GM18858 (cell line): ENCODE measurements around the gene TRMT61A.
"Not testable (repeated sequence)": the region's sequence is repeated elsewhere in the genome, so short reads cannot be mapped to it uniquely, and the experiment has no call there.

Experiments used
- ATAC-seq: cut with Tn5 transposase; IDR thresholded peaks from one replicate; pipeline ENCODE4 v1.9.1; 2021; ENCODE audit not compliant: unreplicated experiment

TRMT61A gene

DNA sequence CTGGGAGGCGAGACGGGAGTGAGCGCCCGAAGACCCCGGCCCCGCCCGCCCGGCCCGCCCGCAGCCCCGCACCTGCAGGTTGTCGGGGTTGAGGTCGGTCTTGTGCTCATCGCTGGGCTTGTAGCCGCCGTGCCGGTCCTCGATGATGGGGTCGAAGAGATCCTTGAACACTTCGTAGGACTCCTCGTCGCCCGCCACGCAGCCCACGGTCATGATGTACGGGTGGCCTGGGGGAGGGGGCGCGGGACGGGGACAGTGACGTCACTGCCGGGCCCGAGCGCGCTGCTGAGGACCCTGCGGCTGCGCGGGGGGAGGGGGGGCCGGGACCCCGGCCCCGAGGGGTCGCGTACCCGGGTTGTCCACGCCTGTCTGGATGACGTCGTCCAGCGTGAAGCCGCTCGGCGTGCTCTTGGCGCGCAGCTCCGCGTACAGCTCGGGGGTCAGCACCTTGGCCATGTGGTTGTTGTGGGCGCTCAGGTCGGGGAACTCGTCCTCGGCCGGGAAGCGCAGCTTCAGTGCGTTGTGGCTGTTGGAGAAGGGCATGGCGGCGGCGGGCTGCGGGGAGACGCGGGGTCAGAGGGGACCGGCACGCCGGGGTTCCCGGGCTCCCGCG, 6.9 kb upstream of the TRMT61A start:
- ATAC-seq: no peak

DNA sequence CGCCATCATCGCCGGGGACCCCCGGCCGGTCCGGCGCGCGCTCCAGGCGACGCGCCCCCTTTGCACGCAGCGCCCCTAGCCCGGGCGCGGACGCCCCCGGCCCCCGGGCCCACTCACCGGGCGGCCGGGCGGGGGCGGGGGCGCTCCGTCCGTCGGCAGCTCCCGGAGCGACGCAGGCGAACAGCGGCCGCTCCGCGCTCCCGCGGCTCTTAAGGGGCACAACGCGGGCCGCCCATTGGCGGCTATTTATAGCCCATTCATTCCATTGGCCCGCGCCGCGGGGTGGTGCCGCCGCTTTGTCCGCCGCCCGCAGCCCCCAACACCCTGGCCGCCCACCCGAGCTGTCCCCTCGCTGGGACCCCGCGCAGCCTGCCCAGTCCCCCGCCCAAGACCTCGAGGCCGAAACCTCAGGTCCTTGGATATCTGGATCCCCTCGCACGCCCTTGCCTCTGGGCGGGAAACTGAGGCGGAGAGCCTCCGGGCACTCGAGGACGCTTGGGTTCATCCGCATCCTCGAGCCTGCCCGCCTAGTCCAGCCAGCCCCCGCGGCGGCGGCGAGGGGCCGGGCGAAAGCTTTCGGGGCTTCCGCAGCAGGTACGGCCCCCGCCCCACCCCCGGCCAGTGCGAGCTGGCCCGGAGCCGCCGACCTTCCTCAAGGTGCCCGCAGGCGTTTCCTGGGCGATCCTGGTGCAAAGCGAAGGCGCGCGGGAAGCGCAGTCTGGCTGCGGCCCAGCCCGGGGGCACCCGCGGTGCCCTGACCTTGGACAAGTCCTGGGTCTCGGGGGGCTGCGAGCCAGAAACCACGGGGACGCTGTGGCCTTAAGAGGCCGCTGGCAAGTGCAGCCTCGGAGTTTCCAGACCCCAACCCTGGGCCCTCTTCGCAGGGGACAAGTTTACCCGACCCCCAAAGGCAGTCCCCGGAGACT, 6.1 kb upstream of the TRMT61A start, which contains the start of gene CKB:
TSS of gene CKB (minus strand) at position 182 of the 926 bp plus-strand sequence. CDS start 337 bp downstream, outside the sequence.
- ATAC-seq: no peak

DNA sequence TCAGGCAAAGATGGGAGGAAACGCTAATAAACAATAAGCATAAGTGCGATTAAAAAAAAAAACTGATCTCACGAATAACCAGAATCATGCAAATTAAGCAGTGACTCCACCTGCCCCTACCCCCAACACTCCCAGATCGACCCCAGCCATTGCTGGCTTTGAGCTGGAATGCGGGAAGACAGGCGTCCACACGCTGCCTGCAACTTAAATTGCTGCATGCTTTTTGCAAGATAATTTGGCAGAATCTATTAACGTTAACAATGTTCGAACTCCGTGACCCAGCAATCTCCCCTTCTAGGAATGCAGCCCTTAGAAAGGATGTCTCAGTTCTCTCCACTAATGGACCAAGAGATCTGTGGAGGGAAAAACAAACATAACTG, 5.4 kb upstream of the TRMT61A start:
- no peak for ATAC-seq

DNA sequence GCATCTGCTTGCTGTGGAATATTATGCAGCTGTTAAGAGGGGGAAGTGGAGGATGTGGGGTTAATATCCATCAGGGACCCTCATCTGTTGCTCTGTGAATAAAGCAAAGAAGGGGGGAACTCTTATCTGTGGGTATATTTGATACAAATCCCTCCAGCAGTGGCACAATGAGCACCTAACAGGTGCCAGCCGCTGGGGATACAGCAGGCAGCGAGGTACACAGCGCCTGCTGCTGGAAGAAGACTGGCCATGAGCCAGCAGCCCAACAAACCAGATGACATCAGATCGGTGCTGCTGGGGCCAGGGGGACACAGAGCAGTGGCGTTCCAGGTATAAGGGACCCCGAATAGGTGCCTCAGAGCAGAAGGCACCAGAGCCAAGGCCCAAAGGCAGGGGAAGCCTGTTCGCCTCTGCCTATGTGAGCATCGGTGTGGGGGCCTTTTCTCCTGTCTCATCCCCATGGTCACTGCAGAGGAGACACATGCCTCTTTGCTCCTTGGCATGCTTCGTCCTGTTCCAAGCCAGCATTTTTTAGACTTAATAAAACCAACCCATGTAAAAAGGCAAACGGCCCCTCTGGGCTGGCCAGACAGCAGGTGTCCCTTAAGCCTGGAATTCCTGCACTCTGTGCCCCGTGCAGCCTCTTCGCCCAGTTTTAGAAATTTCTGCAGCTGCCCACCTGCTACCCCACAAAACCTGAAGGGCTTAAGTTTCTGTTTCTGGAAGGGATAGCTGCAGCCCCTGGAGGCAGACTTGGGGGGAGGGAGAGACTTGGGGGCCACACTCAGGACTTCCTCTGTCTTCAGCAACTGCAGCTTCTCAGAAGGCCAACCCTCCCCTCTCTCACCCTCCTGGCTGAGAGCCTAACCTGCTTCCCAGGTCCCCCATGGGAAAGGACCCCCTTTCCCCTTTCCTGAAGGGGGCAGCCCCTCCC, 4.7 kb upstream of the TRMT61A start:
- ATAC-seq: no peak

DNA sequence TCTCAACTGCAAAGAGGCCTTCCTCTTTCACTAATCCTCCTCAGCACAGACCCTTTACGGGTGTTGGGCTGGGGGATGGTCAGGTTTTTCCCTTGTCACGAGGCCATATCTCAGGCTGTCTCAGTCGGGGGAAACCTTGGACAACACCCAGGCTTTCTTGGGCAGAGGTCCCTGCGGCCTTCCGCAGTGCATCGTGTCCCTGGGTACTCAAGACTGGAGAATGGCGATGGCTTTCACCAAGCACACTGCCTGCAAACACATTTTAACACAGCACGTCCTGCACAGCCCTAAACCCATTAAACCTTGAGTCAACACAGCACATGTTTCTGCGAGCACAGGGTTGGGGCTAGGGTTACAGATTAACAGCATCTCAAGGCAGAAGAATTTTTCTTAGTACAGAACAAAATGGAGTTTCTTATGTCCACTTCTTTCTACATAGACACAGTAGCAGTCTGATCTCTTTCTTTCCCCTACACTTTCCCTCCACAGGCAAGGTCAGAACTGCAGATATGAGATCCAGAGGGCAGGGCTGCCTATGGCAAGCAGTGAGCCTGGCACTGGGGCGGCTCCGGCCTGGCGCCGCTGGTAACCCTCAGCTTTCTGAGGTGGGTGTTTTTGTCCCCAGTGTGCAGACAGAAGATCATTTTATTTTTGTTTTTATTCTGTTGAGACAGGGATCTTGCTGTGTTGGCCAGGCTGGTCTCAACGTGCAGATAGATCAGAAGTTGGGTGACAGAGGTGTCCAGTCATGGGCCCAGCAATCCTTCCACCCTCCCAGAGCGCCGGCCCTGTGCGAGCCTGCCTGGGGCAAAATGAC, 3.4 kb upstream of the TRMT61A start:
- not testable (repeated sequence) for ATAC-seq

DNA sequence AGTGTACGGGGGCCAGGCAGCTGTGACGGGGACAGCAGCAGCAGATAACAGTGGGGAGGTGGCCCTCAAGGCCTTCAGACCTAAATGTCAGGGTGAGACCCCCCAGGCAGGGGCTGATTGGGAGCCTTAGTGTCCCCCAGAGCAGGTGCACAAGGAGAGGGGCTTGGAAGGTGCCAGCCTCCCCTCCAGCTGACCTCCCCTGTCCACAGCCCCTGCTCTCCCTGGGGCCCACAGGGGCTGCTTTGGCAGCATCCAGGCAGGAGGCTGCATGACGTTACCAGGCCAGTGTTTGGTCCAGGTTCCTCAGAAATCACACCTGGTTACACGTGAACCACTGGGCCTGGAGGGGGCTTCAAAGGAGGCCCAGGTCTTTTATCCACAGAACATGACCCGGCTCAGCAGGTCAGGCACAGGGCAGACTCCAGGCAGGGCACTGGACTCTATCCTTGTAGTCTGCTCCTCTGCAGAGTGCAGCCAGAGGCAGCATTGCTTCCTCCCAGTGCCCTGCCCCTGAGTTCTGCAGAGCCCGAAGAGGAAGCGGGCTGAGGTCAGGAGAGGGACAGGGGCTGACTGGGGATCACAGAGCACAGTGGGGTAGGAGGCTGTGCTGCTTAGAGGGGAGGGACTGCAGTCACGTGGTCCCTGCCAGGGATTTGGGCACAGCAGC, 2.6 kb upstream of the TRMT61A start:
- ATAC-seq: no peak

DNA sequence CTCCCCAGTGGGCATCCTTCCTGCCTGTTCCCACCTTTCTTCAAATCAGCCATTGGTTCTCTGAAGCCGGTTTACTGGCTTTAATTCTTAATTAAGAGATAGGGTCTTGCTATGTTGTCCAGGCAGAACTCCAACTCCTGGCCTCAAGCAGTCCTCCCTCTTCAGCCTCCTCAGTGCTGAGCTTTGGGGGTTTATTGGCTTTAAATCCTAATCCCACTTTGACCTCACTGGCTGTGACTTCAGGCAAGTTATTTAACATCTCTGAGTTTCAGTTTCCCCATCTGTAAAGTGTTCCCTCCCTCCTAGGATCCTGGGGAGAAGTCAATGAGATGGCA, 2.1 kb upstream of the TRMT61A start:
- no peak for ATAC-seq

DNA sequence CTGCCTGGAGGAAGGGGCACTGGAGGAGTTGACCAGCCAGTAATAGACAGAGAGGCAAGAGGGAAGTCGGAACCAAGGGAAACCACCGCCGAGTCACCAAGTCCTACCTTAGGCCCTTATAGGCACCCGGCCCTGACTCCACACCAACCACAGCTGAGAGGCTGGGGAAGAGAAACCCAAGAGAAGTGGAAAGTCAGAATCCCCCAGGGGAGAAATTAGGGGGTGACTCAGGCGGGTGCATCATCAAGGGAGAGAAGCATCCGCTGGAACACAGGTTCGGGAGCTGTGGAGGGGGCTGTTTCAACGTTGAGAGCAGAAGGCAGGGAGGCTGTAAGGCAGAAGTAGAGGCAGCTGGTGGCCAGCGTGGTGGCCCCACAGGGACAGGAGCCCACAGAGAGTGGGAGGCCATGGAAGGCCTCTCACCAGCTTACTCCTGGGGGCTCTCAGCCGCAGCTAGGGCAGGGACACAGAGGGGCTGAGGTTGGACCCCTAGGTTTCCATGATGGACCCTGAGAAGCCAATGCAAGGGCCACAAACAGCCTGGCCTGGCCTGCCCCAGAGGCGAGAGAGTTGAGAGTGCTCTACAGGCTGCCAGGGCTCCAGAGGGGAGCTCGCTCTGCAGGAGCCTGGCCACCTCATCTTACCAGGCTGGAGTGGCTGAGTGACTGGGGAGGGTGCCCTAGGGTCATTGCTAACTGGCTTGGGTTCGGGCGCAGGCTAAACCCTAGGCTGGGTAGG, 1.4 kb upstream of the TRMT61A start:
- peak; percentile 41 for ATAC-seq

DNA sequence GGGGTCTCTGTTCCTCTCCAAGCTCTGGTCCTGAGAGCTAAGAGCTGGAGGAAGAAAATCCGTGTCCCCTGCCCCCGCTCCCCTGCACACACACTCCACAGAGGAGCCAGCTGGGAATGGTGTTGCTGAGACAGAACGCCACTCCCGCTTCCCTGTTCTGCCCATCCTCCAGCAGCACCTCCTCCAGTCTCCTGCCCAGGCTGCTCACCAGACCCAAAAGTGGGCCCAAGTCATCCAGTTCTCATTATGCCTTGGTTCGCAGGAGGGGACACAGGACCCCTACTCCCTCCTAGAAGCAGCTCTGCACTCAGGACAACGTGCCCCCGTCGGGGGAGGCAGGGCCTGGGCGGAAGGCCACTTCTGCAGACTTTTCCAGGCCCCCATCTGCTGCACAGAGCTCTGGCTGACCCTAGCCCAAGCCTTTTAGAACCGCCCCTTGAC, 830 bp upstream of the TRMT61A start:
- ATAC-seq: no peak

DNA sequence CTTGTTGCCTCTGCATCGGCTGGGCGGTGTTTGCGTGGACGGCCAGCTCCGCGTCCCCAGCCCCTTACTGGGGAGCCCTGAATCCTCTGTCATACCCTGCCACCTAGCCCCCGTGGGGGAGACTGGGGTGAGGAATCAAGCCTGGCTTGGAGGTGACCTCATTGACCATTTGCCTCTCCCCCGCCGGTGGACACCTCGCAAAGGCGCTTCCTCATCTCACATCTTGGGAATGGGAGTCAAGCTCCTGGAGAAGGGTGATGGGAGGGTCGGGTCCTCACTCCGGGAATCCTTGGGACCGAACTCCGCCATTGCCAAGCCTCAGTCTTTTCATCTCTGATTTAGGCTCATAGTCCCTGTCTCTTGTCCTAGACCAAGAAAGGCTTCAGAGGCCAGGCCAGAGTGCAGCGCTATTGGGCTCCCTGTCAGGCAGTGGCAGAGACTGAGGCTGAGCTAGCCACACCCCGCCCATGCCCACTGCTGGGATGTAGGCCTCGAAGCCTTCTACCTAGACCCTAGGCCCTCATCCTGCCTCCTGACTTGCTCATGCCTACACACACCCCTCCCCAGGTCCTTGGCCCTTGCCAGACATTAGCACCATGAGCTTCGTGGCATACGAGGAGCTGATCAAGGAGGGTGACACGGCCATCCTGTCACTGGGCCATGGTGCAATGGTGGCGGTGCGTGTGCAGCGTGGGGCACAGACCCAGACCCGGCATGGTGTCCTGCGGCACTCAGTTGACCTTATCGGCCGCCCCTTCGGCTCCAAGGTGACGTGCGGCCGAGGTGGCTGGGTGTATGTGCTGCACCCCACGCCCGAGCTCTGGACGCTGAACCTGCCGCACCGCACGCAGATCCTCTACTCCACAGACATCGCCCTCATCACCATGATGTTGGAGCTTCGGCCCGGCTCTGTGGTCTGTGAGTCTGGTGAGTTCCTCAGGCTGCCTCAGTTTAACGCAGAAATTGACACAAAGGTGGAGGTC, 678 bp downstream of the TRMT61A start:
- ATAC-seq: no peak

DNA sequence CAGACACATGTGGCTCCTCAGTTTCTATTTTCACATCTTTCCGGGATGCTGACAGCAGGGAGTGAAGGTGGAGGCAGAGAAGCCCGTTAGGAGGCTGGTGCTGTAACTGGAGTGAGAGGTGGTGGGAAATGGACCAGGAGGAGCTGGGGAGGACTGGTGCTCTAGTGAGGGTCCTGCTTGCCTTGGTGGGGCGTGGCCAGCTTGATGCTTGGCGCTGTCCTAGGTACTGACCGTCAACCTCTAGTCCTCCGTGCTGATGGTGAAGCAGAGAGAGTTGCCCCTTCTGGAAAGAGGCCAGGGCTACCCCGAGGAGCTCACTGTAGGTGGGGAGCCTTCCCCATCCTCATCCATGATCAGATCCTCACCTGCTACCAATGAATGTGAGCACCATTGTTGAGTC, 1.4 kb downstream of the TRMT61A start:
- no peak for ATAC-seq

DNA sequence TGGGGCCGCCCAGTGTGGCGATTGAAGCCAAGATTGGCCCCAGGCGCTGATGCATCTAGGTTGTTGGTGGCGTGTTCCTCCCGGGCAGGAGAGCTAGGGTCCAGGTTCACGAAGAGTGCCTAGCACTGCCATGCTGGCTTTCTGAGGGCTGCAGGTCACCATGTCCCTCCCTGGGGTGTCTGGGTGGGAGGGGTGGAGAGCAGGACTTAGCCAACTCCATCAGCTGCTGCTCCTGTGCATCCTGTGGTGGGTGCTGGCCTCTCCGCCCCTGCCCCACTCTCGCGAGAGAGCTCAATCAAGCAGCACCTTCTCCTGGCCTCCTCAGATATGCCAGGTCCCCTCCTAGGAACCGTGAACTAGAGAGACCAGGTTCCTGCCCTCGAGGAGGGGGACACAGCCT, 1.8 kb downstream of the TRMT61A start:
- no peak for ATAC-seq

DNA sequence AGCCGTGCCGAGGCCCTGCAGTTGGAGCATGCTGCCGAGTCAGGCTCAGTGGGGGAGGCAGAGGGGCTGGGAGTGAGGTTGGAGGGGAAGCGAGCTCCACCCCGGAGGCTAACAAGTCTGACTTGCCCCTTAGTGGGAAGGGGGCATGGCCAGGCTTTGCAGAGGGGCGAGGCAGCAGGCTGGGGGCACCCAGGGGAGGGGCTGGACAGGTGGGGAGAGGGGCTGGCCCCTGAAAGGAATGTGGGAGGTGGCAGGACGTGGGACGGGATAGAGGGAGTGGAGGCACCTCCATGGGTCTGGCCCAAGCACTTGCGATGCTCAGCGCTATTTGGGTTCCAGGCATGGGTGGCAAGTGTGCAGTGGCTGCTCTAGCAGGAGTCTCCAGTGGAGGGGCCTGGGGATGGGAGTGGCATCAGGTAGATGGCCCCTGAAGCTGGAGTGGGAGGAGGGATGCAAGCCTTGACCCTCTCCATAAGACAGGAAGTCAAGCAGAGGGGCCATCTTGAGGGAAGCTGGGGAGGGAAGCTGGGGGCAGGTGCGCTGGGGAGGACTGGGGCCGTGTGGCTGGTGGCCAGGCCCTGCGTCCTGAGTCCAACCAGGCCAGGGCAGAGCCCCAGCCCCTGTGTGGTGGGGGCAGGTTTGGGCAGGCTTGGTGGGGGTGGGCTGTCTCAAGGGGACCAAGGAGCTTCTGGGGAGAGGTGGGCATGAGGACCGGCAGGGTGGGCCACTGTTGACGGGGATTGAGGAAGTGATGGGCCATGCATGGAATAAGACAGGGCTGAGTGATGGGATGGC, 2.6 kb downstream of the TRMT61A start:
- ATAC-seq: no peak

DNA sequence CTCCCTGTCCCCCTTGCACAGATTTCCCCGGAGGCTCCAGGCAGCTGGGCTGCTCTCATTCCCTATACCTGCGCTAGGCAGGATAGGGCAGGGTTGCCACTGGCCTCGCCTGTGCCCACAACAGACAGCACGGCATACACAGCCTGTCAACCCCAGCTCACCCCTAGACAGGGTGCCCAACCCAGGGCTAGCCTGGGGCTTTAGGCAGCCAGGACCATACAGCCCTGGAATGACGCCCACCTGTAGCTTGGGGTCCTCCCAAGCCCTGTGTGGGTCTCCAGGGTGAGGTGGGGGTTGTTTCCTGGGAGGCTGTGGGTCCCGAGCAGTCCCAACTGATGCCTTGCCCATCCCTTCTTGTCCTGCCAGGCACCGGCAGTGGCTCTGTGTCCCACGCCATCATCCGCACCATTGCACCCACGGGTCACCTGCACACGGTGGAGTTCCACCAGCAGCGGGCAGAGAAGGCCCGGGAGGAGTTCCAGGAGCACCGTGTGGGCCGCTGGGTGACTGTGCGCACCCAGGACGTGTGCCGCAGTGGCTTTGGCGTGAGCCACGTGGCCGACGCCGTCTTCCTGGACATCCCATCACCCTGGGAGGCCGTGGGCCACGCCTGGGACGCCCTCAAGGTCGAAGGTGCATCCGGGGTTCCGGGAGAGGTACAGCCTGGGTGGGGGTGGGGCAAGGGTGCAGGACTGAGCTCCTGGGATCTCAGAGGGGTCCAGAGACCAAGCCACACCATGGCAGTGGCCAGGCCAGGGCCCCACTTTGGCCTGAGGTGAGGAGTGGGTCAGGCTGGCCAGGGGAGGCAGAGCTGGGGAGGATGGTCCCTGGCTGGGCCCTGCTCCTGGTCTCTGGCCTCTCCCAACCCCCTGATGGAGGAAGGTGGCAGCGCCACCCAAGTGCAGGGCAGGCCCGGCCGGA, 3.5 kb downstream of the TRMT61A start:
- ATAC-seq: no peak

DNA sequence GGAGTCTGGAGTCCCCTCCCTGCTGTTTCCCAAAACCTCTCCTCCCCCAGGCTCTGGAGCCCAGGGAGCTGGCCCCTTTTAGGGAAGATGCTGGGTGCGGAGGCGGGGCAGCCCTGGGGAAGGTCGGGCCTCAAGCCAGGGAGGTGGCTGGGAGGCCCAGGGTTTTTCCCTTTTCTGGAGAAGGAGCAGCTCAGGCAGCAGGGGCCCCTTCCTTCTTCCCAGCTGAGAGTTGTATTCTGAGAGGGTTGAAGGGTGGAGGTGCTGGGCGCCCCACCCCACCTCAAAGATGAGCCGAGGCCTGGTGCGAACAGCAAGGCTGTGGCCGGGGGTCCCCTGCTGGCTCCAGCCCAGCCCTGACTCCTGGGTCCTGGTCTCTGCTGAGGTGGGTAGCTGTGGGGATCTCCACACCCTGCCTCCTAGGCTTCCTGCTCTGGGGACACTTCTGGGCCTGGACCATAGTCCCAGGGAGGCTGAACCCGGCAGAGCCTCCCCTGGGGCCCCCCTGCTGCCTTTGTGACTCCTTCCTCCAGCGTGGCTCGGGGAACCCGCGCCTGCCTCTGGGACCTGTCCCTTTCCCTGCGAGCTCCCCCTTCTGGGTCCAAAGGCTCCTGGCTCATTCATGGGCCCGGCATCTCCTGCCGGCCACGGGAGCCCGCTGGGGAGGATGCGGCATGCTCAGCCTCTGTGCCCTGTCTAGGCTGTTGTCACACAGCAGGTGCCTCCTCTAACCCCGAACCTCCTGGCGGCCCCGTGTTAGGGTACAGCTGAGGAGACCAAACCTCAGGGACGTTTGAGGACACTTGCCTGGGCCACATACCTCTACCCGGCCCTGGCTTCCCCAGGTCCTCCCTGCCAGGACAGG, 4.4 kb downstream of the TRMT61A start:
- ATAC-seq: no peak
